Body of pancreas (tissue), 4 donors: ENCODE data around the gene TMEM263. TPM values are rescaled to one million over a fixed set of nuclear protein-coding genes. Genes with fewer than 3 reads are reported as not detected.
"Not testable (repeated sequence)": the region's sequence is repeated elsewhere in the genome, so short reads cannot be mapped to it uniquely, and the experiment has no call there.

ENCODE experiments used
- ATAC-seq: fragments of 150-250 bp; one replicate; pipeline ENCODE4 v1.9.1; 2016
- DNase-seq, 4 donors: peaks; one replicate each; pipeline ENCODE4 v3.0.0-alpha.2; 2019
- H3K27ac ChIP-seq, 4 donors: fragments of 200-600 bp; sonication (generic); 1 replicate in 3 of 4; 2 replicates in 1 of 4; pipeline versions ENCODE4 v1.5.1 to v1.6.1; 2016 to 2019; ENCODE audit warnings: mild to moderate bottlenecking in 1 of 4, mixed read lengths in 1 of 4, moderate library complexity in 1 of 4
- H3K27me3 ChIP-seq, 2 donors: fragments of 200-600 bp; sonication (generic); one replicate each; pipeline ENCODE4 v1.6.0; 2016; ENCODE audit warnings: mild to moderate bottlenecking in 1 of 2
- H3K36me3 ChIP-seq, 2 donors: fragments of 200-600 bp; sonication (generic); replicated peaks in 1 of 2; 2 replicates each; pipeline ENCODE4 v1.5.1; 2016; ENCODE audit warnings: low read depth in 2 of 2; ENCODE audit not compliant: insufficient read depth in 1 of 2
- H3K4me1 ChIP-seq: fragments of 200-600 bp; sonication (generic); one replicate; pipeline ENCODE4 v1.6.0; 2016
- H3K4me3 ChIP-seq, 2 donors: fragments of 200-600 bp; sonication (generic); 1 replicate in 1 of 2; 2 replicates in 1 of 2; pipeline ENCODE4 v1.5.1; 2016 to 2019
- H3K9me3 ChIP-seq, 3 donors: fragments of 200-600 bp; sonication (generic); 1 replicate in 2 of 3; 2 replicates in 1 of 3; pipeline ENCODE4 v1.5.1; 2016
- CTCF ChIP-seq, 7 experiments: fragments of 450-650 bp in 4 of 7; fragments of 200-600 bp in 3 of 7; sonication (generic) in 3 of 7; IDR thresholded peaks; one replicate each; pipeline ENCODE4 v1.5.1; 2016 to 2019; ENCODE audit warnings: antibody characterized with exemption in 7 of 7
- POLR2A ChIP-seq, 3 donors: fragments of 450-650 bp; IDR thresholded peaks; one replicate each; pipeline ENCODE4 v1.6.1; 2016; ENCODE audit warnings: antibody characterized with exemption in 3 of 3, mild to moderate bottlenecking in 2 of 3
- WGBS, 2 donors: methylation state at CpG; one replicate each; pipeline ENCODE4 v1.1.5; 2017; 5-methylcytosine and 5-hydroxymethylcytosine counted together
- intact Hi-C: fragments of 100-400 bp; cut with DNase I; formaldehyde crosslinking; loops from one replicate; pipeline ENCODE4 v1.15.1; 2023
- total RNA-seq, 2 donors: library from RNA; depleted of rRNA; stranded (reverse); fragments of >200 nt; gene quantifications; one replicate each; pipeline ENCODE4 v1.1.0, GENCODE V29; 2016

The TMEM263 gene
- total RNA-seq, 2 donors from 2014 or later: 27.4 to 33.5 TPM

- peaks cover 3 to 4% of the 10 kb centered on the region in 2 donors for H3K36me3 ChIP-seq
Observed at GRCh38 chr12:106997916-106998315, 42.2 kb downstream of the TMEM263 start.

GRCh38 chr12:106999446-106999845 lies 43.7 kb downstream of the TMEM263 start:
- TF ChIP-seq POLR2A (IDR thresholded peaks at IDR 0.05) (no peak), CTCF (IDR thresholded peaks at IDR 0.05) (no peak)
- intact Hi-C loops: loop anchor here (10.0 kb wide), 1 partner anchor 105 kb away; no protein-coding TSS in a partner anchor
- Histone ChIP-seq H3K27me3 (no peaks in the 10 kb centered on the region), H3K9me3 (no peaks in the 10 kb centered on the region), H3K27ac (no peak overlapping the region), H3K4me1 (peaks cover 6% of the 10 kb centered on the region), H3K36me3 (peaks cover 3 to 4% of the 10 kb centered on the region in 2 donors), H3K4me3 (no peak overlapping the region)
- ATAC-seq: no peak
- 82 to 89% methylated on average over 6 of the region's 6 CpGs for WGBS, 2 donors
- no peak for DNase-seq

More at GRCh38 chr12:106997916-106998315, 42.2 kb downstream of the TMEM263 start:
- no peaks in the 10 kb centered on the region for H3K9me3 ChIP-seq
- H3K4me1 ChIP-seq: no peaks in the 10 kb centered on the region
- TF ChIP-seq POLR2A (IDR thresholded peaks at IDR 0.05) (no peak), CTCF (IDR thresholded peaks at IDR 0.05) (no peak)
- ATAC-seq (no peak), DNase-seq (no peak)
- H3K27me3 ChIP-seq: no peaks in the 10 kb centered on the region
- intact Hi-C loops: loop anchor here (10.0 kb wide), 1 partner anchor 107 kb away; no protein-coding TSS in a partner anchor
- H3K27ac ChIP-seq: no peak overlapping the region
- no peak overlapping the region for H3K4me3 ChIP-seq
- 65 to 86% methylated on average over 1 of the region's 1 CpG for WGBS, 2 donors

- H3K4me3 ChIP-seq, intact Hi-C loops: not testable (repeated sequence)
Observed at GRCh38 chr12:107002665-107003064, 47.0 kb downstream of the TMEM263 start.

GRCh38 chr12:107007411-107007810 lies 51.7 kb downstream of the TMEM263 start:
- Histone ChIP-seq H3K27me3 (no peaks in the 10 kb centered on the region), H3K4me3 (no peak overlapping the region), H3K4me1 (peaks cover 6% of the 10 kb centered on the region), H3K27ac (no peak overlapping the region), H3K36me3 (no peaks in the 10 kb centered on the region), H3K9me3 (no peaks in the 10 kb centered on the region)
- TF ChIP-seq POLR2A (IDR thresholded peaks at IDR 0.05) (no peak), CTCF (IDR thresholded peaks at IDR 0.05) (no peak)
- intact Hi-C loops: no loop called here
- WGBS, 2 donors: 96 to 97% methylated on average over 4 of the region's 4 CpGs
- ATAC-seq (no peak), DNase-seq (no peak)

More at GRCh38 chr12:107002665-107003064, 47.0 kb downstream of the TMEM263 start:
- not testable (repeated sequence) for ATAC-seq, H3K27ac ChIP-seq, DNase-seq, H3K9me3 ChIP-seq, H3K27me3 ChIP-seq, H3K4me1 ChIP-seq, H3K36me3 ChIP-seq
- WGBS, 2 donors: 71 to 86% methylated on average over 4 of the region's 4 CpGs

- H3K9me3 ChIP-seq: no peaks in the 10 kb centered on the region
- H3K4me3 ChIP-seq: no peak overlapping the region
- DNase-seq: no peak
- 90 to 96% methylated on average over 2 of the region's 2 CpGs for WGBS, 2 donors
- no peaks in the 10 kb centered on the region for H3K36me3 ChIP-seq
- no peak for ATAC-seq
- peaks cover 5% of the 10 kb centered on the region for H3K4me1 ChIP-seq
- TF ChIP-seq CTCF (IDR thresholded peaks at IDR 0.05) (no peak), POLR2A (IDR thresholded peaks at IDR 0.05) (no peak)
- no peaks in the 10 kb centered on the region for H3K27me3 ChIP-seq
- H3K27ac ChIP-seq: no peak overlapping the region
- intact Hi-C loops: no loop called here
Observed at GRCh38 chr12:107011519-107011918, 55.8 kb downstream of the TMEM263 start.
